ENCODE data around the gene ADGRB3.

ADGRB3 gene

GRCh38 chr6:68709091-68709490 is 74.0 kb downstream of the ADGRB3 start:
- no peak for DNase-seq

DNA sequence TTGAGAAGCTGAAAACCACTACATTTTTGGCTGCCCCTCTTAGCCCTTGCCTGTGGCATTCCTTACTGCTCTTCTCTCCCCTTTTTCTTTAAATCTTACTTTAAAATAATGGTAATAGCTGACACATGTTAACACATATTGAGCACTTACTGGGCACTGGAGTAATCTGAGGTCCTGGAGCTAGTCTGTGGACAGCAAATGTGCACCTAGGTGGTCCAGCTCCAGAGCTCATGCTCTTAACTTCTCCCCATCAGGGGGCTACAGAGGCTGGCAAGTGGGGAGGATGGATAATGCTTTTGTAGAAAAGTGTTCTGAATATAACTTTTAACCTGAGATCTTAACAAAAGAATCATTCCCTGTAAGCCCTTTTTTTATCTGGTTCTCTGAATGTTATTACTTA is 74.8 kb downstream of the ADGRB3 start:
- no peak for DNase-seq

DNA sequence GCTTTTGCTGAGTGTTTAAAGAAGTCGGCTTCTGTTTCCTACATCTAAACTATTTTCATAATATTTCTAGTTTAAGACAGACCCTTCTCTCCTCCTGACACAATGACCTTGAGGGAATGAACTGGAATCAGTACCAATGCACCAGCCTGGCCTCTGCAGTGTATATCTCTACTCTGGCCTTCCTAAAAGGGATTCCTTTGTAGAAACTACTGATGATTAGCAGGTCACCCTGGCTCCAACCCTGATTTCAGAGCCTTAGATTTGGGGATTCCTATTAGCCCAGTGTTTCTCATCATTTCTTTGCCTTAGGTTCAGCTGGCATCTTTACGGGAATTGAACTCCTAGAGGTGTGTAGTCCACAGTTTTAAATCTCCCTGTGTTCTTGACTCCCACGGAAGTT is 75.4 kb downstream of the ADGRB3 start:
- no peak for DNase-seq

DNA sequence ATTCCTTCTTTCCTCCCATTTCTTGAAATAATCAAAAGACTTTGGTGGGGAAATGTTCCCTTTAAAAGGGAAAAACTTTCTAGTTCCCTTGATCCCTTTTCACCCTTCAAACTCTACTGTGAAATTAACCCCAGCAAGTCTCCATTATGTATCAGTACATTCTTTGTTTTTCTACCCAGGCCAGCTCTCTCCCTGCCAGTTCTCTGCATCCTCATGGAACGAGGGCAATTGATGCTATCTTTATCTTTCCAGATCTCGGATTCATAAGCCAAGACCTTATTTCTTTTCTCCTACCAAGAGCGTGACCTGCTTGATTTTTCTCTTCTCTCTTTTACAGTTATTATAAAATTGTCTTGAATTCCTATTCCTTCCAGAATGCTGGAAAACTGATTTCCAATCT is 75.8 kb downstream of the ADGRB3 start:
- DNase-seq, result no peak

DNA sequence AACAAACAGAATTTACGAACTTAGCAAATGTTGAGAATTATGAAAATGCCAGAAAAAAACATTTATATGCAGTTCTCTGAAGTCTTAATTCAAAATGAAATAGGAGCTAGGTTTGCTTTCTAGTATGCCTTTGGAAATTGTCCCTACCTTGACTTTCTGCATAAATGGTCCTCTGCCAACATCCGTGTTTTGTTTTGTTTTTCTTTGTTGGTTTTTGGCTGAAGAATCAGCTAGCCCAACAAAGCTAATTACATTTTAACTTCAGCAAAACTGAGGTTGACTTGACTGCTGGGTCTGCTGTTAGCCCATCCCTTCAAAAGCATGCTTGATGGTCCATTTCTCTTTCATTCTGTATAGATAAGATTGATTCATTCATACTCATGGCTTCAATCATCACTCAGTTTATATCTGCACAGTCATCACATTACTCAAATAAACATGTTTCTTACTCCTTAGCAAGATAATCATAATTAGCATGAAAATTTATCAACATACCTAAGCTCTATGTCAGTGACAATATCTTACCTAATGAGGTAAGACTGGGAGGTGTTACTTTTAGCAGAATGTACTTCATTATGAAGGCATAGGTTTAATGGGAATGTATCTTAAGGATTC is 76.4 kb downstream of the ADGRB3 start:
- DNase-seq, result no peak

DNA sequence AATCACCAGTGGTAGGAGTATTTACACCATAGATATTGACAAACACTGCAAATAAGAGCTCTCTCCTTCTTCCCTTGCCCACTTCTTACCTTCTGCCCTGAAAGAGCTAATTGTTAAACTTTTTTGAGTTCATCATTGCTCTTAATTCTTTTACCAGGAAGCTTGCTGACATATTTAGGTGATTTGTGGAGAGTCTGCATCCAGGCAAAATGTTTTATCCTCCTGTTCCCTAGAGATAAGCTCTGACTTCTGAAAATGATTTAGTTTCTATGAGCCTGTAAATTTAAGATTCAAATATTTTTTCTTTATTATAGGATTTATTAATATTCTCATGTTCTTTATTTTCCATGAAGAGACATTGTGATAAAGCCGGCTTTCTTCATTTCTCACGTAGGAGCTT is 81.5 kb downstream of the ADGRB3 start:
- DNase-seq, result no peak

GRCh38 chr6:68718385-68719073 is 83.4 kb downstream of the ADGRB3 start:
- DNase-seq, result no peak

DNA sequence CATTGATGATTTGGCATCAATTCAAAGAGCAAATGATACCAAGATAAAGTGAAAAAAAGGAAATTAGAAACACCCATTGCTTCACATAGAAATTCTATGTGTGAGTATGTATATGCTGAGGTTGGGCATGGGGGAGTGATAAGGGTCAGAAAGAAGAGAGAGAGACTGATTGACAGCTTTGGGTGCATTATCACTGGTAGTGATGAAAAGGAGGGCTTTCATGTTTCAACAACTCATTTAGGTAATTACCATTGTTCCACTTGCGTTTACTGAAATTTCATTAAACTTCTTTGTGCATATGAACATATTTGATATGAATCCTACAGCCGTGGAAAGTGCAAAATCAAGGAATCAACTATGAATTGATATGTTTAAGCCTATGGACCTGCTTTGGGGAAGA is 84.7 kb downstream of the ADGRB3 start:
- DNase-seq, result no peak

- no peak for DNase-seq
Measured at GRCh38 chr6:68722891-68723527, 87.9 kb downstream of the ADGRB3 start.

- DNase-seq, result no peak
Measured at GRCh38 chr6:68724060-68724459, 89.0 kb downstream of the ADGRB3 start.

- no peak for DNase-seq
Measured at GRCh38 chr6:68726337-68726736, 91.3 kb downstream of the ADGRB3 start.

DNA sequence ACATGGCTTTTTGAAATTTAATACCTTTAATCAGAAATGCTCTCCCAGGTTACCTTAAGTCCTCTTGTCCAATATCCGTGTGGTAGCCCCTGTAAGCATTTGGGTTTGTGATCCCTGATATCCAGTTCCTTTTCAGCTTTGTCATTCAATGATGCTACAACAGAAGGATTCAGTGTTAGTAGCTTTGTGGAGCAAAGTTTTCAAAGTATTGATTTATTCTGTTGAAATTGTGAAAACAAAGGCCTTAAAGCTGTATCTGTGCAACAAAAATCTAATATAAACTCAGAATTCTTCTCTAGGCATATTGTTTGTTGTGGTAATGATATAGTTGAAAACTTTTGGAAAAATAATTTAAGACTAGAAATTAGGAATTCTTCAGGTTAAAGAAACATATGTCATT is 91.9 kb downstream of the ADGRB3 start:
- DNase-seq, result no peak

- no peak for DNase-seq
Measured at GRCh38 chr6:68727699-68728098, 92.6 kb downstream of the ADGRB3 start.

- DNase-seq, result no peak
Measured at GRCh38 chr6:68728159-68728979, 93.3 kb downstream of the ADGRB3 start.

- DNase-seq, result no peak
Measured at GRCh38 chr6:68729377-68729903, 94.4 kb downstream of the ADGRB3 start.

DNA sequence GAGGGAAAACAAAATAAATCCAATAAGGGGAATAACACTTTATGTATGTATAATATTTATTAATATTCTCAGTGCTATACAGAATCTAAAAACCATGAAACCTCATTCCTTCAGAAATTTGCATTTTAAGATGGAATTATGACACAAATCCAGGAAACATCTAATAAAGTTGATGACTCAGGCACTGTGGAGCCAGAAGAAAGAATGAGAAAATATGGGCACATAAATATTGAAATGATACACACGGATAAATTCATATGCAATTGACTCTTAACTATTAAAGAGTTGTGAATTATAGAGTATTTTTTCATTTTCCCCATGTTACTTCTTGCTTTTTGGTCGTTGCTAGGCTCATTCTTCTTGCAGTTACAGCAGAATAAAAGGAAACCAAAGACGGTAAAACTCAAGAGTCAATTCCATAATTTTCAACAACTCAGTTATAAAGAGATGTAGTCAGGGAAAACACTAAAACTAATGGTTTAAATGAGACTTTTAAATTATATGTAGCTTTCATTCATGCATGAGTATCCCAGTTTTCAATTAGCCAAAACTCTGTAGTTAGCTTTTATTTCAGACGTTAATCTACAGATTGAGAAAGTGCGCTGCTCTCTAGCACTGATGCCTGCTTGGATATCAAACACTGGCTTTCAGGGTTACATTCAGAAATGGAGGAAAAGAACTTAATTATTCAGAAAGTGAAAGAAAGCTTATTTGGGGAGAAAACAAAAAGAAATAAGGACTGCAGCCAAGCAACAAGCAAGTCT is 95.4 kb downstream of the ADGRB3 start:
- DNase-seq, result no peak

- DNase-seq, result no peak
Measured at GRCh38 chr6:68732423-68732822, 97.3 kb downstream of the ADGRB3 start.

DNA sequence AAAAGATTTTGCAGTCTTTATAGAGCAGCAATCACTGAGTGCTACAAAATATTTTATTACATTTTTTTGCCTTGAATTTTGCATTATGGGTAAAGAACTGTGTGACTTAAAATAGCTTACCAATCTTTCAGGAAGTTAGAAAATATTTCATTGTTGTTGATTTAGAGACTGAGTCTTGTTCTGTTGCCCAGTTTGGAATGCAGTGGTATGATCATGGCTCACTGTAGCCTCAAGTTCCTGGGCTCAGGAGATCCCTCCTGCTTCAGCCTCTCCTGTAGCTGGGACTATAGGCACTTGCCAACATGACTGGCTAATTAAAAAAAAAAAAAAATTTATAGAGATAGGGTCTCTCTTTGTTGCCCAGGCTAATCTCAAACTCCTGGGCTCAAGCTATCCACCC is 100.8 kb downstream of the ADGRB3 start:
- no peak for DNase-seq

DNA sequence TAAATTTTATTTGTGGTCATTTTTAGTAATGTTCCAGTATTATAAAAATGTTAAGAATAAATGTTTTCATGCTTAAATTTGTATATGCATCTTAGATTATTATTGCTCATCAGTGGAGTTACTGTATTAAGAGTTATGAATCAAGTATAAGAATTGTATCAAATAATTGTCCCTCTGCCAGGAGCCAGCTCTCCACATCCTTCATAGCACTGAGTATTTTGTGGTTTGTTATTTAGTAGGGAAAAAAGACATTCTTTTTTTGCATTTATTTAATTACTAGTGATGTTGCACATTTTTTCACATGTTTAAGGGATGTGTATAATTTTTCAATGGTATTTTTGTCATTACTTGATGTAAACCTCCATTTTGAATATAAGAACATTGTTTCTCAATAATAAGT is 102.0 kb downstream of the ADGRB3 start:
- DNase-seq, result no peak

GRCh38 chr6:68738039-68738438 is 103.0 kb downstream of the ADGRB3 start:
- no peak for DNase-seq

GRCh38 chr6:68740828-68741500 is 105.9 kb downstream of the ADGRB3 start:
- no peak for DNase-seq

Data from effector CD4-positive, alpha-beta T cell (primary cell).